GM18507 (cell line): ENCODE measurements around the gene STK24.

Source experiments
- DNase-seq: peaks from one replicate; pipeline ENCODE4 v3.0.0; 2011; ENCODE audit warnings: low read depth; ENCODE audit not compliant: insufficient read length; ENCODE audit errors: extremely low spot score
- FAIRE-seq: peaks from 2 replicates; lab custom pipeline; 2011; peaks lifted over from hg19 to GRCh38; lab: Jason Lieb, UNC

STK24 gene

GRCh38 chr13:98537740-98538139, 39.2 kb downstream of the STK24 start:
- DNase-seq (no peak), FAIRE-seq (no peak)

- no peak for FAIRE-seq
- DNase-seq: no peak
Measured at GRCh38 chr13:98537306-98537705, 39.6 kb downstream of the STK24 start.

GRCh38 chr13:98536729-98537128, 40.2 kb downstream of the STK24 start:
- DNase-seq: no peak
- no peak for FAIRE-seq

- no peak for FAIRE-seq
- no peak for DNase-seq
Measured at GRCh38 chr13:98535501-98536354, 41.2 kb downstream of the STK24 start.

DNA sequence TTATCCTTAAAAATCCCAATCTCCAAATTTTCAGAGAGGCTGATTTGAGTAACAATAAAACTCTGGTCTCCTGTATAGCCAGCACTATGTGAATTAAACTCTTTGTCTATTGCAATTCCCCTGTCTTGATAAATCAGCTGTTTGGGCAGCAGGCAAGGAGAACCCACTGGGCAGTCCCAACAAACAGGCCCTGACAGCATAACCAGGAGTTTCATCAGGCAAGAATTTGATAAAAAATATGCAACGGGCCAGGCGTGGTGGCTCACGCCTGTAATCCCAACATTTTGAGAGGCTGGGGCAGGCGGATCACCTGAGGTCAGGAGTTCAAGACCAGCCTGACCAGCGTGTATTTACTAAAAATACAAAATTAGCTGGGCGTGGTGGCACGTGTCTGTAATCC, 42.1 kb downstream of the STK24 start:
- no peak for DNase-seq
- FAIRE-seq: no peak

- FAIRE-seq (no peak), DNase-seq (no peak)
Measured at GRCh38 chr13:98533912-98534311, 43.0 kb downstream of the STK24 start.

GRCh38 chr13:98532254-98532653, 44.7 kb downstream of the STK24 start:
- DNase-seq (no peak), FAIRE-seq (no peak)

DNA sequence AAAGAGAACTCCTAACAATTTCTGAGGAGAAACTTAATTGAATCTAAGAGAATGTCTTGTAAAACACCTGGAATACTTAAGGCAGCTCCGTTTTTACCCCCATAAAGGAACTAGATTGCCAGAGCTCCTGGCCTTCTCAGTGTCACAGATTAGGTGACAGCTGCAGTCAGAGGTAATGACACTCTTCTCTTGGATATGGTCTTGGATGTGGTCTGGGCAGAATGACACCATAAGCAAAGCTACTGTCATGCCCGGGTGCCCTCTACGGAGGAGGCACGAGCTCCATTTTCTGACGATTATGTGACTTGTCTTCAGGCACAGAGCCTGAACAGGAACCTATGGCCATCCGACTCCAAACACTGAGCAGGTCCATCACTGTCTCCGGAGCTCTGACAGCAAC, 46.7 kb downstream of the STK24 start:
- DNase-seq (no peak), FAIRE-seq (no peak)

DNA sequence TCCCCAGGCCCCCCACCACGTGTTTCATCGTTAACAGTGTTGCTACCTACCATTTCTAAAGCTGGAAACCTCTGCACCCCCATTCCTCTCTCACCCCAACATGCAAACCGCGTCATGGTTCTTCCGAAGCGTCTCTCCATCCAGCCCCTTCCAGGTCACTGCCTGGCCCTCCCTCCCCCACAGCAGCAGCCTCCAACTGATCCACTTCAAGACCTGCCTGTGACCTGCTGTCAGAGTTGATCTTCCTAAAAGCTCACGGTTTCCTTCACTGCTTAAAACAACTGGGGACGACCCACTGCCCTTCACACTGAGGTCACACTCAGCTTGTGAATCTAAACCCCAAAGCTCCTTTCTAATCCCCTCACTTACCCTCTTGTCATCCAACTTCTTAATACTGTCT, 47.7 kb downstream of the STK24 start:
- FAIRE-seq (no peak), DNase-seq (no peak)

DNA sequence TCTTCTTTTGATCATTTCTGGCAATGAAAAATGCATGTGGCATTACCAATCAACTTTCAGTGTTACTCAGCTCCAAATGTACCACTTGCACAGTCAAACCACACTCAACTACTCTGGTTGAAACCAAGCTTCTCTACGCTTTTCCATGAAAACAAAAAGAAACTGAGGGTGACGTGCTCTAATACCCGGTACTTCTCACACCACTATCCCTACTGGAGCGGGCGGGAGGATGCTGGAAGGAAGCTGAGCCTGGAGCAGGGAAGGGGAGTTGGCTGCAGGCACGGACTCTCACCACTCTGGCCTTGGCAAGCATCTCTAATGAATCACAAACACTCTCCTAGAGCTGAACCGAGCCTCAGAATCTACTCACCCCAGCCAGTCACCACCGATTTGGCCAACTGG, 48.2 kb downstream of the STK24 start:
- FAIRE-seq (peak; percentile 38), DNase-seq (no peak)

- FAIRE-seq (no peak), DNase-seq (no peak)
Measured at GRCh38 chr13:98527526-98527925, 49.4 kb downstream of the STK24 start.

DNA sequence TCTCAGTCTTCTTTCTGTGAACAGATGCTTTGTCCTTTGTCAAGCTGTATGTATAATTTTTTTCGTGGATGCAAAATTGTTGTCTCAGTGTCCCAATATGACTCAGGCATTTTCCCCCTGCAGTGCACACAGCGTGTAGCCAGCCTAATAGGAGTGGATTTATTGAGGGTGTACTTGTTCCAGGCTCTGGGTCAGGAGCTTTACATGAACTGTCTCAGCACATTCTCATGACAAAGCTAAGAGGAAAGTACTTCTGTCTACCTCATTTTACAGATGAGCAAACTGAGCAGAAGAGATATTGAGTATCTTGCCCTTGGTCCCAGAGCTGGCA, 50.8 kb downstream of the STK24 start:
- no peak for DNase-seq
- peak; percentile 59 for FAIRE-seq

DNA sequence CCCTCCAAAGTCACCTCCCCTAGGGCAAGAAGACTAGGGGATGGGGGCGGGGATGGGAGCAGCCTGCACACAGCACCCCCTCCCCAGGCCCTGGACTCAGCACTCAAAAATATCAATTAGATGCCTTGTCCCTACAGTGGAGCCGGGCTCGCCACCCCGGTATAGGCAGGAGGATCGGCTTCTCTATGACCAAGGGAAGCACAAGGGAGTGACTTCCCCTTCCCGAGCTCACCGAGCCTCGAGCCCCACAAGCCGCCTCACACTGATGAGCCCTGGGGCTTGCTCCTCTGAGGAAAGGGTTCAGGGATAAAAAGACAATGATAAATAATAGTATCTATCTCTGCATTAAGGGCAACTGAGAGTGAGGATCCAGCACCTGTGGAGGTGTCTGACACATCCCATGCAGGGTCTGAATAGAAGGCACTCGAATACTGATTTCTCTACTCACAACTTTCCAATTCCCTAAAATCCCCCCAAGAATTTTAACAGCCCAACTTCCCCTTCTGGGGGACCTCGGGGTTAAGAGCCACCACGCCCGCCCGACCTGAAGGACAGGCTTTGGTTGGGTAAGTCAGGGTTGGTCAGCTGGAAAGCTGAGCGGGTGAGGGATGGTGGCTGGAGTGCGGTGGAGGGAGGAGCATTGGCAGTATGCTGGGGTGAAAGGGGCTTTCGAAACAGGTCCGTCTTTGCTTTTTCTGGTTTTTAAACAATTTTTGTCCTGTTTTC, 51.3 kb downstream of the STK24 start:
- FAIRE-seq: peak; percentile 12
- DNase-seq: no peak

DNA sequence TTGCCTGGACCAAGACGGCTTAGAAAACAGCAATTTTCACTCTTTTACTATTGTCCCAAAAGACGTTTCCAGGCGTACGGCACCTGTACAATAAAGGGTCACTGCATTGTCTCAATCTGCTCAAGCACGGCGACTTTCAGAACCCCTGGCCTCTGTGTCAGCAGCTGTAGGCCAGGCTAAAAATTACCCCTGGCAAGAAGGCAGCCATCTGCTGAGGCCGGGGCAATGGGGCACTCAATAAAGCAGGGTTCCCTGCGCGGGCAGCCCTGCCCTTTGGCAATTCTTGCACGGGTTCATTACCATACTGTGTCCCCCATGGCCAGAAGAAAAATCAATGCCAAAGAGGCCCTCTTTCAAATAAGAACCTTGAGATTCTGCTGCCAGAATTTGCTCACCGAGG, 52.1 kb downstream of the STK24 start:
- DNase-seq: no peak
- no peak for FAIRE-seq

GRCh38 chr13:98524391-98524790, 52.5 kb downstream of the STK24 start:
- DNase-seq: no peak
- no peak for FAIRE-seq

DNA sequence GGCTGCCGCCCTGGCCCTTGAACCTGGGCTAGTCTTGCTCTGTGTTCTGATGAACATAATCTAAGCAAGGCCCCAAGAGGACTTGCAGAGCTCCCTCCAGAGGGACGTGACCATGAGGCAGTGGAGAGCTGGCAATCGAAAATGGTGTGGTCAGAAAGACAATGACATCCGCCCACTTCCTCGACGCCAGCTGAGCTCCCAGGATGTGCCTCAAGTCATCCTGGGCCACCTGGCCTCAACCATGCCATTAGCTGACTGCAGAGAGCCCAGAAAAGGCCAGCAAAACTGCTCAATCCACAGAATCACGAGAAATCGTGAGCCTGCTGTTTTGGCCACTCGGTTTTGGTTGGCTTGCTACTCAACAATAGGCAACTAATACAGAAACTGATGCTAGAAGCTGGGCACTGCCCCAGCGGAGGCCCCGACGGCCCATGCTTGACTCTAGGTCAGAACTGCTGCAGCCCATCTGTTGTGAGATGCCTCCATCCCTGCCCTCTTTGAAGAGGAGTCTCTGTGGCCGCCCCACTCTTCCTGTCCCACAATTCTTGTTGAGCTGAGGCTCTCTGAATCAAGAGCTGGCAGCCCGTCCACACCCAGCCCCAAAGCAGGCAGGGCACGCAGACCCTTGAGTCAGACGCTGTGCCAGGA, 53.3 kb downstream of the STK24 start:
- peak; percentile 90 for FAIRE-seq

GRCh38 chr13:98522371-98522770, 54.5 kb downstream of the STK24 start:
- FAIRE-seq: no peak
- no peak for DNase-seq

More for the DNA sequence above, 53.3 kb downstream of the STK24 start:
- no peak for DNase-seq

GRCh38 chr13:98521461-98522247, 55.3 kb downstream of the STK24 start:
- FAIRE-seq (no peak), DNase-seq (no peak)

- no peak for DNase-seq
- no peak for FAIRE-seq
Measured at GRCh38 chr13:98520674-98521449, 56.0 kb downstream of the STK24 start.
